Frontal cortex (tissue), 4 donors: ENCODE results near the gene CLC. TPM values are rescaled to one million over a fixed set of nuclear protein-coding genes. Genes with fewer than 3 reads are reported as not detected.
"Not testable (repeated sequence)": the region's sequence is repeated elsewhere in the genome, so short reads cannot be mapped to it uniquely, and the experiment has no call there.

Experiments used
- DNase-seq, 2 donors: peaks; one replicate each; pipeline ENCODE4 v3.0.0; 2012; ENCODE audit warnings: low spot score in 2 of 2
- FAIRE-seq: peaks from 2 replicates; lab custom pipeline; 2012; peaks lifted over from hg19 to GRCh38; lab: Jason Lieb, UNC
- total RNA-seq: library from RNA; depleted of rRNA; stranded (reverse); fragments of >200 nt; gene quantifications from one replicate; pipeline ENCODE4 v1.2.3, GENCODE V29; 2014
- donor health status: control.
- donor health status: control.
- donor health status: control.

The CLC gene
- total RNA-seq: not detected

DNA sequence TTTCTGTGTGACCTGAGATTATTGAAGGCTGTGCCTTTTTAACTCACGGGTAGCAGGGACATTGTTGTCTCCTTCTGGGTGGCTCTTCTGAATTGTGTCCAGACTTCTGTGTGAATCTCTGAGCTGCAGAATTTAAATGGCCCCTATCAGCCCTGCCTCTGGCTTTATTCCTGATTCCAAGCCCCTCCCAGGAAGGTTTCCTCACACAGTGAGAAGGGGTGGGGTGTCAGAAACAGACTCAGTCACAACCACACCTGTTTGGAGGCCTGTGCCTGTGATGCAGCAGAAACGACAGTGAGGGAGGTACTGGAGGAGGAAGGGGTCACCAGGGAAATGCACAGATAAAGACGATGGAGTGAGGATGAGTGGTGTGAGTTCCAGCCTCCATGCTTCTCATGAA, at the start of gene CLC:
Gene CLC, minus strand, starts transcription at position 139 of the 400 bp plus-strand sequence. Its CDS starts 77 bp downstream, at position 62.
- FAIRE-seq (no peak), DNase-seq (no peak)

DNA sequence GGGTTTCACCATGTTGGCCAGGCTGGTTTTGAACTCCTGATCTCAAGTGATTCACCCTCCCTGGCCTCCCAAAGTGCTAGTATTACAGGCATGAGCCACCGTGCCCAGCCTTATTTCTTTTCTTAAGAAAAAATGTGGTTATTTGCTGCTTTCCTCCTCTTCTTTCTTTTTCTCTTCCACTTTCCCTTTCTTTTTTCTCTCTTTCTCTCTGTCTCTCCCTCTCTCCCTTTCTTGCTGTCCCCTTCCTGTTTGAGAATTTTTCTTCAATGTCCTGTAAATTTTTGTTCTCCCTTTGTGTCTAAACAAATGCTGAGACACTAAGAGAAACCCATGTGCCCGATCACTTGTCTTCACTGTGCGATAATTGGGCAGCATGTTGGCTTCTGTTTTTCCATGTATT, 43.1 kb upstream of the CLC start:
- DNase-seq: no peak
- no peak for FAIRE-seq

DNA sequence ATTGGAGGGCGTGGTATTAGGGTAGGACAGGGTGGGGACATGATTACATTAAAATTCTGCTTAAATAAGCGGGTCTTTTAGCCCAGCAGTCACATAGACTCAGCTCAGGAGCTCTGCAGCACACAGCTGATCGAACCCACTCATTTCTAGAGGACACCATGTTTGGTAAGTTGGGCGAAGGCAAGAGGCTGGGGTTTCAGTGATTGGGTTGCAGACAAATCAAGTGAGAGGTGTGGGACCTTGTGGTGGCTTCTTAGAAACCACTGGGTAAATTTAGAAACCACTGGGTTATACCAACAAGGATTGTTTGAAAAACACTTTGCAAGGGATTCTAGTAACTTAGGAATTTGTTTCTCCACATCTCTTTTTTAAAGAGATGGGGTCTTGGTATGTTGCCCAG, 40.9 kb upstream of the CLC start, which contains the start of gene LEUTX:
Gene LEUTX, plus strand, starts transcription at position 92 of the 400 bp plus-strand sequence. Its CDS starts 67 bp downstream, at position 159.
- no peak for FAIRE-seq
- no peak for DNase-seq

DNA sequence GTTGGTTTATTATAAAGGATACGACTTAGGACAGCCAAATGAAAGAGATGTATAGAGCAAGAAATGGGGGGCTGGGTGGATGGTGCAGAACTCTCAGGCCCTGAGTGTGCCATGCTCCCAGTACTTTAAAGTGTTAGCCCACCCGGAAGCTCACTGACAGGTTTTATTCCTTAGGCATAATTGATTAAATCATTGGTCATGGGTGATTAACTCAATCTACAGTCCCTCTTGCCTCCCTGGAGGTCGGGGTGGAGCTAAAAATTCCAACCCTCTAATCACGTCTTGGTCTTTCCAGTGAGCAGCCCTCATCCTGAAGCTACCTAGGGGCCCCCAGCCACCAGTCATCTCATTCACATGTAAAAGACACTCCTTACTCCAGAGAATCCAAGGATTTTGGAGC, 31.0 kb upstream of the CLC start:
- DNase-seq (no peak), FAIRE-seq (no peak)

DNA sequence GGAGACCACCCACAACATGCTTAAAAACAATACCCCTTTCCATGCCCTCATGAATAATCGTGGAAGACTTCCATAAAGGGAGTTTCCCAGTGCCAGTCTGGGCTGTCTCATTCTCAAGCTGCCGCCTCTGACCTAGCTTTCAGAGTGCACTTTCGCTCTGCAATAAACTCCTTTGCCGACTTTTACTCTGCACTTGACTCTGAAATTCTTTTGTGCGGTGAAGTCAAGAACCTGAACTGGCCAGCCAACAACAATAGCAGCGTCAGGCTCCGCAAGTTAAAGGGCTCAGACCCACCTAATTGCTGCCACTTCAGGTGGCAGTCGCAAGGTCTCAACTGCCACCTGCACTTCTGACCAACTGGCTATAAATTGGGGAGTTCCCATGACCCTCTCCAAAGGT, 30.5 kb upstream of the CLC start:
- no peak for FAIRE-seq
- no peak for DNase-seq

DNA sequence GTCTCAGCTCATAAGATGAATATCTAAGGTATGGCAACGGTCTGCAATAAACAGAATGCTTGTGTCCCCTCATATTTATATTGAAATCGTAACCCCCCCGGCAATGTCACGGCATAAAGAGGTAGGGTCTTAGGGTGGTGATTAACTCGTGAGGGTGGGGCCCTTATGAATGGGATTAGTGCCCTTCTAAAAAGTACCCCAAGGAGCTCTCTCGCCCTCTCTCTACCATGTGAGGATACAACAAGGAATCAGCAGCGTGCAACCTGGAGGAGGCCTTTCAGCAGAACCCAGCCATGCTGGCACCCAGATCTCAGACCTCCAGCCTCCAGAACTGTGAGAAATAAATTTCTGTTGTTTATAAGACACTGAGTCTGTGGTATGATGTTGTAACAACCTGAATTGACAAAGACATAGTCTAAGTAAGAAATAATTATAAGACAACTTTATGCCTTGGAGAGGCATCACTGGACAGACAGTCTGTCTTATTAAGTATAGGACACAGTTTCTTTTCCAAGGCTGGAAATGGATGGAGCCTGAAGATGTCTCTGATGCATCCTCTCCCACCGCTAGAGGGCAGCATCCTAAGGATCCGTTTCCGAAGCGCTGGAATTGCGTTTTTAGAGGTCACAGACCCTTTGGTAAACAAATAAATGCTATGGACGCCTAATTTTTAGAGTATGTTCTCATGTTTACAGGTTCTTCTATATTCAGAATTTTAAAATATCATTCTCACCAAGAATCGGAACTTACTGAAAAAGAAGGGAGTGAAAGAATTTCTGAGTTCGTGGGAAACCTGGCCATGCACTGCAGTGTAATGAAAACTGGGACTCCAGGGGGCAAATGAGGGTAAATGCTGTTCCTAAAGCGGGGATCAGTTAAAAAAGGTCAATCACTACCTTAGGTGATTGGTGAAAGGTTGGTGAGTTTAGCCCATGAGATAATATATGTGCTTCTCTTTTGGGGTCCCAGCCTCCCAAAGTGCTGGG, 27.6 kb upstream of the CLC start:
- DNase-seq (no peak), FAIRE-seq (no peak)

DNA sequence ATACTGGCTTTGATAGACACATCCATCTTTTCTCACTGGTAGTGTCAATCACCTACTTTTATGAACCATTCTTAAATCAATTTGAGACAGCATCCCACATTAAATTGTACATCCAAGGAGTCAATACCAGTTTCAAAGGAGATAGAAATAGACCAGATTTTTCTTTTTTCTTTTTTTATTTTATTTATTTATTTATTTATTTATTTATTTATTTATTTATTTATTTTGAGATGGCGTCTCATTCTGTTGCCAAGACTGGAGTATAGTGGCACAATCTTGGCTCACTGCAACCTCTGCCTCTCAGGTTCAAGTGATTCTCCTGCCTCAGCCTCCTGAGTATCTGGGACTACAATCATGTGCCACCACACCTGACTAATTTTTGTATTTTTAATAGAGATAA, 24.0 kb upstream of the CLC start:
- not testable (repeated sequence) for DNase-seq, FAIRE-seq

DNA sequence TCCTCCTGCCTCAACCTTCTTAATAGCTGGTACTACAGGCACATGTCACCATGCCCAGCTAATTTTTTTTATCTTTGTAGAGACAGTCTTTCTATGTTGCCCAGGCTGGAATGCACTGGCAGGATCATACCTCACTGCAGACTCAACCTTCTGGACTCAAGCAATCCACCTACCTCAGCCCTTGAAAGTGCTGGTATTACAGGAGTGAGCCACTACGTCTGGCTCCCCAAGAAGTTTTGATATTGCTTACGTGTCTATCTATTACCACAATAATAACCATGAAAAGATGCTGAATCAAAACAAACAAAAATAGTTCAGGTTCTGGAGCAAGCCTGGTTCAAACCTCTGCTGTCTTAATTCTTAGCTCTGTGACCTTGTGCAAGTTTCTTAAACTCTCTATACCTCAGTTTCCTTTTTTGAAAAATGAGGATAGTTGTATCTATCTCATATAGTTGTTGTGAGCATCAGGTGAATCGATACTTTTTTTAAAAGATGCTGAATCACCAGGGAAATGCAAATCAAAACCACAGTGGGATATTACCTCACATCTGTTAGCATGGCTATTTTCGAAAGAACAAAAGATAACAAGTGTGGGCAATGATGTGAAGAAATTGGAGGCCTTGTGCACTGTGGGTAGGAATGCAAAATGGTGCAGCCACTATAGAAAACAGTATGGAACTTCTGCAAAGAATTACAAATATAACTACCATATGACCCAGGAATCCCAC, 21.8 kb upstream of the CLC start:
- DNase-seq (no peak), FAIRE-seq (no peak)

DNA sequence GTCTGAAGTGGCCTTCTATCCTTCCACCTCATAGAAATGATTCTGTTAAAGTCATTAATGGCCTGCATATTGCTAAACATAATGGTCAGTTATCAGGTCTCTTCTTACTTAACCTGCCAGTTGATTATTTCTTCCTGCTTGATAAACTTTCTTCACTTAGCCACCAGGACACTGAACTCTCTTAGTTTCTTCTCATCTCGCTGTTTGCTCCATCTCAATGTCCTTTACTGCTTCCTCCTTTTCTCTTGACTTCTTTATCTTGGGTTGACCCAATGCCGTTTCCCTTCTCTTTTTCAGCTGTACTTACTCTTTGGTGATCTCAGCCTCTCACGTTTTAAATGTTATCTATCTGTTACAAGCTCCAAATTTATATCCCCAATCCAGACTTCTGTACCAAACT, 17.1 kb upstream of the CLC start:
- DNase-seq (no peak), FAIRE-seq (no peak)

DNA sequence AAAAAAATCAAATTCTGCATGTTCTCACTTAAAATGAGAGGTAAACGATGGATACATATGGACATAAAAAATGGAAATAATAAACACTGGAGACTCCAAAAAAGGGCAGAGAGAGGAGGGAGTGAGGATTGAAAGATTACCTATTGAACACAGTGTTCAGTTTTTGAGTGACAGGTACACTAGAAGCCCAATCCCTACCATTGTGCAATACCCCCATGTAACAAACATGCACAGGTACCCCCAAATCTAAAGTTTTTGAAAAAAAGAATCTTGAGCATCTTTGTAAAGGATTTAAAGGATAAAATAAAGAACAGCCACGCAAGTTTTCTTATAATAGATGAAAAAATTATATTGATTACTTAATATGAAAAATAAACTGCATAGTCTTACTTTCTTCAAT, 16.7 kb upstream of the CLC start:
- FAIRE-seq (no peak), DNase-seq (no peak)

DNA sequence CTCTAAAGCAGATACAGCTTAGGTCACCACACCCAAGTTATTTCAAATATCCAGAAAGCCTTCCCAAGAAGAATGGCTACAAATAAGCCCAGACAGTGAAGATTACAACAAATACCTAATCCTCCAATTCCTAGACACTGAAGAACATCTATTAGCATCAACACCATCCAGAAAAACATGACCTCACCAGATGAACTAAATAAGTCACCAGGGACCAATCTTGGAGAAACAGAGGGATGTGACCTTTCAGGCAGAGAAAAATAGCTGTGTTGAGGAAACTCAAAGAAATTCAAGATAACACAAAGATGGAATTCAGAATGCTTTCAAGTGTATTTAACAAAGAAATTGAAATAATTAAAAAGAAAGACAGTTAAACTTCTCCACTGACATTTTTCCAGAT, 15.0 kb upstream of the CLC start:
- FAIRE-seq (no peak), DNase-seq (no peak)

DNA sequence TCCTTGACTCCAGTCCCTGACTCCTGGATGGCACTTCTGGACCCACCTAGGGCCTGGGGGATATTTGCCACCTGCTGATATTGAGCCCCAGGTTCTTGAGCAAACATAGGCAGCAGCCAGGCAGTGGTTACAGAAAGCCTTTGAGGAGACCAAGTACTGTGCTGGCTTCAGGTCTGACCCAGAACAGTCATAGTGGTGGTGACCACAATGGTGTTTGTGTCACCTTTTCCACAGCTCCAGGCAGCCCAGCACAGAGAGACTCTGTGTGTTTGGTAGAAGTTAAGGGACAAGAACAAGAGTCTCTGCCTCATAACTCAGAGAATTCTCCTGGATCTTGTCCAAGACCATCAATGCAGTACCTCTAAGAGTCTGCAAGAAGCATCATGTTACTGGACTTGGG, 14.6 kb upstream of the CLC start:
- FAIRE-seq: no peak

DNA sequence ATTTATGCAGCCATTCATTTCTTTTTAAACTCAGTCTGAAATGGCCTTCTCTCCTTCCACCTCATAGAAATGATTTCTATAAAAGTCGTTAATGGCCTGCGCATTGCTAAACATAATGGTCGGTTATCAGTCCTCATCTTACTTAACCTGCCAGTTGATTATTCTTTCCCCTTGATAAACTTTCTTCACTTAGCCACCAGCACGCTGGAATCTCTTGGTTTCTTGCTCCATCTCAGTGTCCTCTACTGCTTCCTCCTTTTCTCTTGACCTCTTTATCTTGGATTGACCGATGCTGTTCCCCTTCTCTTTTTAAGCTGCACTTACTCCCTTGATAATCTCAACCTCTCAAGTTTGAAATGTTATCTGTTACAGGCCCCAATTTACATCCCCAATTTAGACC, 12.2 kb upstream of the CLC start:
- FAIRE-seq (no peak), DNase-seq (no peak)

More for the DNA sequence above, 14.6 kb upstream of the CLC start:
- no peak for DNase-seq

DNA sequence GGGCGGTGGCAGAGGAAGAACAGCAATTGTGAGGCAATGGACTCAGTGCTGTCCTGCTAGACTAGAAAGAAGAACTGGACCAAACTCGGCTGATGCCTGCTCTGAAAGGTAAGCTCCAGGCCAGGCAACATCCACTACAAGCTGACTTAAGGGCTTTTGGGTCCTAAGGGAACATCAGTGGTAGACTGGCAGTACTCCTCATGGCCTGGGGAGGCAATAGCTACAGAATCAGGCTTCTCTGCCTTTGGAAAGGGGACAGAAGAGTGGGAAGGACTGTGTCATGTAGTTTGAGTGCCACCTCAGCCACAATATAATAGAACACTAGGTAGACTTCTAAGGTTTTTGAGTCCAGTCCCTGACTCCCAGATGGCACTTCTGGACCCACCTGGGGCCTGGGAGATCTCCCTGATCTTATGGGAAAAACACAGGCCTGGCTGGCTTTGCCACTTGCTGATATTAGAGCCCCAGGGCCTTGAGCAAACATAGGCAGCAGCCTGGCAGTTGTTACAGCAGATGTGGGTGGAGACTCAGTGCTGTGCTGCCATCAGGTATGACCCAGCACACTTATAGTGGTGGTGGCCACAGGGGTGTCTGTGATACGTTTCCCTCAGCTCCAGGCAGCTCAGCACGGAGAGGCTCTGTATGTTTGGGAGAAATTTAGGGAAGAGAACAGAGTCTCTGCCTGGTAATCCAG, 9.2 kb upstream of the CLC start:
- no peak for FAIRE-seq
- DNase-seq: no peak

DNA sequence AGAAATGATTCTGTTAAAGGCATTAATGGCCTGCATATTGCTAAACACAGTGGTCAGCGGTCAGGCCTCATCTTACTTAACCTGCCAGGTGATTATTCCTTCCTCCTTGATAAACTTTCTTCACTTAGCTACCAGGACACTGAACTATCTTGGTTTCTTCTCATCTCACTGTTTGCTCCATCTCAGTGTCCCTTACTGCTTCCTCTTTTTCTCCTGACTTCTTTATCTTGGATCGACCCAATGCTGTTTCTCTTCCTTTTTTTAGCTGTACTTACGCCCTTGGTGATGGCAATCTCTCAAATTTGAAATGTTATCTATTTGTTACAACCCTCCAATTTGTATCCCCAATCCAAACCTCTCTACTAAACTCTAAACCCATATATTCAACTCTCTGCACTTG, 7.8 kb upstream of the CLC start:
- FAIRE-seq (no peak), DNase-seq (no peak)

DNA sequence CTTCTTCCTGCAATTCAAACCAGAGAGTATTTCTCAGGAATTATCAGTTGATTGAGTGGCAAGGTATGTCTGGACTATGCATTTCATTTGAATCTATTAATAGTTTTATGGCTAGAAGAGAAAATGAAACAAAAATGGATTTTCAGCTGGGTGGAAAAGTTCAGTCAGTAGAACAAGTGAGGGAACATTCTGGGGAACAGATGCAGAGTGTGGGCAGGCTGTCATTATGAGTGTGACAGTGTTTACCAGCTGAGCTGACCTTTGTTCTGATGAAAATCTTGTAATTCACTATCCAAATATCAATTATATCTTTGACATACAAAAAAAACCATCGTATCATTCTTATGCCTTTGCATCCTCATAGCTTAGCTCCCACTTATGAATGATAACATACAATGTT, 2.6 kb upstream of the CLC start:
- no peak for FAIRE-seq
- DNase-seq: no peak

DNA sequence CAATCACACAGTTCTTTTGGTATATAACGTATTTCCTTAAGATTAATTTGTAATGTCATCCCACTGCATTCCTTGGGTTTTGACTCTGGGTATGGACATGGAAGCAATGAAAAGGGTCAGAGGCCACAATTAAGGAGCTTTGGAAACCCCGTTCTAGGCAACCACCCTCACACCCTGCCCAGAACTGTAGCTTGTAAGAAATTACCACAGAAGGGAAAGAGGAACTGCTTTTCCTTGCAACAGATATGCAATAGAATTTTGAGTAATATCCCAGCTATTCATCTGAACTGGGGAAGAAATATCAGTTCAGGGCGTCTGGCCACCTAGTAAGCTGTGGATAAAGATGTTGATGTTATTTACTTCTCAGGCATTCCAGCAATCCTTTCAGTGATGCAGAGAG, 985 bp upstream of the CLC start:
- DNase-seq (no peak), FAIRE-seq (no peak)

DNA sequence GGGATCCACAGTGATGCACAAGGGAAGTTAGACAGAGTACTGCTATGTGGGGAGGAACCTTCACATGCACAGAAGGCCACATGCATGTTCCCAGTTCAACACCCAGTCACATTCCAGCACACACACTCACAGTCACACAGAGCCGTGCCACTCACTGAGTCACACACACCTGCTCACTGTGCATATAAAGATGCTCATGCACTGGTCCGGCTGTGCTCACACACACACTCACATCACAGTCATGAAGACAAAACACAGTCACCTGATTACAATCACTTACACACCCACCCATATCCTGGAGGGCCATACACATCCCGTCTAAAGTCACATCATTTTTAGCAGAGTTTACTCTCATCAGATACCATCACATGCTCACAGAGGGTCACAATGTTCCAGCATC, 478 bp downstream of the CLC start:
- FAIRE-seq: no peak
- no peak for DNase-seq

DNA sequence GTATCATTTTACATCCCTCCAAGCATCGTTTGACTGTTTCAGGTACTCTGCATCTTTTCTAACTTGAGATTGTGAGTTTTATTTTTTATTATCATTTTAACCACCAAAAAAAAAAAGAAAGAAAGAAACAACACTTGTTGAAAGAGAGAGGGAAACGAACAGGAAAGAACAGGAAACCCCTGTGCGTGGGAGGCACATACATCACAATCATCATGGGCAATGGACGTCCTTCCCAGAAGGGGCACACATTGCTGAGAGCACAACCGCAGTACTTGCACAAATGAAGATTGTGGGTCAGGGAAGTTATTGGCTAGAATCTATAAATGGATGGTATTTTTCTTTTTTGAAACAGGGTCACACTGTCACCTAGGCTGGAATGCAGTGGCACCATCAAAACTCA, 1.7 kb downstream of the CLC start:
- no peak for FAIRE-seq
- no peak for DNase-seq

DNA sequence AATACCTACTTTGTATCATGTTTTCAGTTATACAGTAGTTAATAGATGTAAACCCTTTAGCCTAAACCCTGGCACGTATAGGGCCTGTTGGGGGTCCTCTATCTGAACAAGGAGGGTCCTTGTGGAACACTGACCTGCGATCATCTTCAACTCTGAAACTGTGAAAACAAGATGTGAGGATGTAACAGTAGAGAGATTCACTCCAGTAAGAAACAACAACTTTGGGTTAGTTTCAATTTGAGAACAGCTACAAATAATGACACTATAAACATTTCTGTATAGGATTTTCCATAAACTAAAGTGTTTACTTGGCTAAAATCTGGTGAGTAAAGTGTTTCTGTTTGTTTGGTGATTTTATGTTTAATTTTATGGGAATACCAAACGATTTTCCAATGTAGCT, 2.1 kb downstream of the CLC start:
- FAIRE-seq (no peak), DNase-seq (no peak)

DNA sequence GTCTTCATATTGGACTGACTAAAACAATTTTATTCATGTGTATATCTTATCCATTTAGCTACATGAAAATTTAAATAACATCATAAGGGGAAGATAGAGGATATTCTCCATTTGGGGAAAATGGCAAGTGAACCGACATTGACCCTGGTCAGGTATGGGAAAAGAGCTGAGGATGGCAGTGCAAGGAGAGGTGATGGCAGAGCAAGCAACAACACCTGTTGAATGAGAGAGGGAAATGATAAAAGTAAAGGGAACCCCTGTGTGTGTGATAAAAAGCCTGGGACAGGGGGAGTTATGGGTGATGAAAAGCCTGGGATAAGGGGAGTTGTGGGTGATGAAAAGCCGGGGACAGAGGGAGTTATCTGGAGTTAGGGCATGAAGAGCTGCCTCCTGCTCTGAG, 4.0 kb downstream of the CLC start:
- FAIRE-seq (no peak), DNase-seq (no peak)
